Brain microvascular endothelial cell (primary cell): ENCODE results near the gene PRPF6.

ENCODE experiments used
- DNase-seq: peaks from one replicate; pipeline ENCODE4 v3.0.0-alpha.2; 2020
- H3K27ac ChIP-seq: fragments of 250-450 bp; sonication (Bioruptor Pico); 2 replicates; pipeline ENCODE4 v1.5.1; 2020; ENCODE audit warnings: mild to moderate bottlenecking, moderate library complexity
- H3K27me3 ChIP-seq: fragments of 250-450 bp; sonication (Bioruptor Pico); replicated peaks from 2 replicates; pipeline ENCODE4 v1.5.1; 2020; ENCODE audit warnings: mild to moderate bottlenecking
- H3K36me3 ChIP-seq: fragments of 250-450 bp; sonication (Bioruptor Pico); replicated peaks from 2 replicates; pipeline ENCODE4 v1.5.1; 2020; ENCODE audit warnings: mild to moderate bottlenecking
- H3K4me3 ChIP-seq: 2 replicates; pipeline ENCODE4 v1.5.1; 2011; ENCODE audit warnings: low read depth, mild to moderate bottlenecking, control low read depth, low read length, moderate library complexity
- CTCF ChIP-seq: IDR thresholded peaks from 2 replicates; pipeline ENCODE4 v1.5.1; 2011; ENCODE audit warnings: low read depth, mild to moderate bottlenecking, moderate library complexity, low read length, control low read depth, inconsistent platforms; ENCODE audit errors: missing control alignments
- in situ Hi-C: cut with HindIII; loops from 2 replicates; pipeline ENCODE4 v1.10.0; 2017; ENCODE audit warnings: low sequenced_read_pairs, low pct_ligation_motif_present

Gene PRPF6

GRCh38 chr20:63947638-63948456, 33.1 kb upstream of the PRPF6 start:
- in situ Hi-C loops: no loop called here
- no peak for TF ChIP-seq CTCF
- no peak overlapping the region for H3K27ac ChIP-seq
- DNase-seq: no peak
- no peak overlapping the region for H3K4me3 ChIP-seq
- no peaks in the 10 kb centered on the region for H3K27me3 ChIP-seq
- H3K36me3 ChIP-seq: peaks cover 27% of the 10 kb centered on the region

- in situ Hi-C loops: no loop called here
- no peak for TF ChIP-seq CTCF
- no peak overlapping the region for H3K27ac ChIP-seq
- H3K27me3 ChIP-seq: no peaks in the 10 kb centered on the region
- no peak overlapping the region for H3K4me3 ChIP-seq
- DNase-seq: no peak
- H3K36me3 ChIP-seq: peaks cover 2% of the 10 kb centered on the region
These were observed 30.1 kb upstream of the PRPF6 start for GRCh38 chr20:63950701-63951397.

GRCh38 chr20:63951398-63952209, 29.3 kb upstream of the PRPF6 start:
- H3K27me3 ChIP-seq: no peaks in the 10 kb centered on the region
- no peak for TF ChIP-seq CTCF
- no peak overlapping the region for H3K4me3 ChIP-seq
- DNase-seq: no peak
- in situ Hi-C loops: no loop called here
- H3K36me3 ChIP-seq: no peaks in the 10 kb centered on the region
- no peak overlapping the region for H3K27ac ChIP-seq

- TF ChIP-seq CTCF: no peak
- in situ Hi-C loops: no loop called here
- H3K36me3 ChIP-seq: no peaks in the 10 kb centered on the region
- H3K27me3 ChIP-seq: no peaks in the 10 kb centered on the region
- H3K27ac ChIP-seq: no peak overlapping the region
- DNase-seq: no peak
- H3K4me3 ChIP-seq: no peak overlapping the region
These were observed 28.8 kb upstream of the PRPF6 start for GRCh38 chr20:63952210-63952535.

- Histone ChIP-seq H3K36me3 (no peaks in the 10 kb centered on the region), H3K27ac (no peak overlapping the region), H3K4me3 (no peak overlapping the region), H3K27me3 (no peaks in the 10 kb centered on the region)
- no peak for DNase-seq
- in situ Hi-C loops: no loop called here
- no peak for TF ChIP-seq CTCF
These were observed 28.2 kb upstream of the PRPF6 start for GRCh38 chr20:63952769-63953168.
